A549 (cell line): ENCODE measurements around the gene BMP4.

ENCODE experiments used
- CHD4 ChIP-seq: fragments of 200-600 bp; sonication (generic); IDR thresholded peaks from 2 replicates; pipeline ENCODE4 v1.6.1; 2016; ENCODE audit warnings: antibody characterized with exemption, mild to moderate bottlenecking, borderline replicate concordance
- NFE2L2 ChIP-seq: fragments of 150-350 bp; conservative IDR thresholded peaks from 2 replicates; pipeline ENCODE4 v1.6.1; 2014; ENCODE audit warnings: low read length
- POLR2A ChIP-seq: IDR thresholded peaks from 2 replicates; pipeline ENCODE4 v1.6.1; 2012; ENCODE audit warnings: mild to moderate bottlenecking, low read length
- RARB ChIP-seq: fragments of 250-450 bp; sonication (Bioruptor Pico); IDR thresholded peaks from 2 replicates; pipeline ENCODE4 v1.8.0; 2021; ENCODE audit warnings: mild to moderate bottlenecking, moderate library complexity
- RFX5 ChIP-seq: fragments of 450-650 bp; IDR thresholded peaks from 2 replicates; pipeline ENCODE4 v1.7.1; 2014; ENCODE audit warnings: antibody characterized with exemption, mild to moderate bottlenecking, moderate library complexity
- SMC3 ChIP-seq: fragments of >200 bp; sonication (Bioruptor Twin); formaldehyde crosslinking; IDR thresholded peaks from 3 replicates; pipeline ENCODE4 v1.6.1; 2018; ENCODE audit warnings: inconsistent platforms
- TF ChIP-seq, protein P1 (sequence below): fragments of >200 bp; sonication (Bioruptor Twin); formaldehyde crosslinking; IDR thresholded peaks from 3 replicates; pipeline ENCODE4 v1.5.1; 2016
- TF ChIP-seq, protein P2 (sequence below): IDR thresholded peaks from 2 replicates; pipeline ENCODE4 v1.6.1; 2012

DNA sequence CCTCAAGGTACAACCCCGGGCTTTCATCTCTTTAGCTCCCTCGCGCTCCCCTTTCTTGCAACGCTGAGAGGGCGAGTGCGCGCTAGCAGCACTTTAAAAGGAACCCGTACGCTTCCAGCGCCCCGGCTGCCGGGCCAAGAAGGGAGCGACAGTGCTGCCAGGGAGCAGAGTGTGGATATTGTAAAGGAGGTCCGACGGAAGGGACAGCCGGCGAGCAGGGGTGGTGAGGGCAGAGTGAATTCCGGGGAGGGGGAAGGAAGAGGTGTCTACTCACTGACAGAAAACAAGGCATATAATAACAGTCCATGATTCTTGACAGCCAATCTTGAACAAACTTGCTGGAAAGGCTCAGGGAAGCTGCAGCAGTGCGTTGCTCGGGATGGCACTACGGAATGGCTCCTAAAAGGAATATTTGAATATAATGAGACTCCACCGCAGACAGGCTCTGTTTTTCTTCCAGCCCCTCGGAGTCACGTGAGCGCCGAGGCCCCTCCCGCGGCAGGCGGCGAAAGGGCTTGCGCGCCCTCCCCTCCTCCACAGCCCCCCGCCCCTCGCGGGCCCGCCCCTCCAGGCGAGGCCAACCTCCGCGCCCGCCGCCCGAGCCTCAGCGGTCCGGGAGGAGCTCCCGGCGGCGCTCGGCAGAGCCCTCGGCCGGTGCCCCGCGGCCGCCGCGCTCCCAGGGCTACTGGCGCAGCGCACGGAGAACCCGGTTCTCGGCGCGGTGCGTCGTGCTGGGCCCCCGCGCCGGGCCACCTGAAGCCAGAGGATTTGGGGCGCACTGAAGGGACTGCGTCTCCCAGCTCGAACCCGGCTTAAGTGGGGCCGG is 3.4 kb downstream of the BMP4 start:
- TF ChIP-seq POLR2A, result peak; percentile 72
- TF ChIP-seq, protein P1, sequence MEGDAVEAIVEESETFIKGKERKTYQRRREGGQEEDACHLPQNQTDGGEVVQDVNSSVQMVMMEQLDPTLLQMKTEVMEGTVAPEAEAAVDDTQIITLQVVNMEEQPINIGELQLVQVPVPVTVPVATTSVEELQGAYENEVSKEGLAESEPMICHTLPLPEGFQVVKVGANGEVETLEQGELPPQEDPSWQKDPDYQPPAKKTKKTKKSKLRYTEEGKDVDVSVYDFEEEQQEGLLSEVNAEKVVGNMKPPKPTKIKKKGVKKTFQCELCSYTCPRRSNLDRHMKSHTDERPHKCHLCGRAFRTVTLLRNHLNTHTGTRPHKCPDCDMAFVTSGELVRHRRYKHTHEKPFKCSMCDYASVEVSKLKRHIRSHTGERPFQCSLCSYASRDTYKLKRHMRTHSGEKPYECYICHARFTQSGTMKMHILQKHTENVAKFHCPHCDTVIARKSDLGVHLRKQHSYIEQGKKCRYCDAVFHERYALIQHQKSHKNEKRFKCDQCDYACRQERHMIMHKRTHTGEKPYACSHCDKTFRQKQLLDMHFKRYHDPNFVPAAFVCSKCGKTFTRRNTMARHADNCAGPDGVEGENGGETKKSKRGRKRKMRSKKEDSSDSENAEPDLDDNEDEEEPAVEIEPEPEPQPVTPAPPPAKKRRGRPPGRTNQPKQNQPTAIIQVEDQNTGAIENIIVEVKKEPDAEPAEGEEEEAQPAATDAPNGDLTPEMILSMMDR, result 0 out of 3 replicates have a peak, but pooled peaks have one; percentile 6
- peak; percentile 27; the same call in 2 of the 3 replicates for TF ChIP-seq SMC3
- TF ChIP-seq RARB (CRISPR knock-in tag), result no peak
- TF ChIP-seq, protein P2, sequence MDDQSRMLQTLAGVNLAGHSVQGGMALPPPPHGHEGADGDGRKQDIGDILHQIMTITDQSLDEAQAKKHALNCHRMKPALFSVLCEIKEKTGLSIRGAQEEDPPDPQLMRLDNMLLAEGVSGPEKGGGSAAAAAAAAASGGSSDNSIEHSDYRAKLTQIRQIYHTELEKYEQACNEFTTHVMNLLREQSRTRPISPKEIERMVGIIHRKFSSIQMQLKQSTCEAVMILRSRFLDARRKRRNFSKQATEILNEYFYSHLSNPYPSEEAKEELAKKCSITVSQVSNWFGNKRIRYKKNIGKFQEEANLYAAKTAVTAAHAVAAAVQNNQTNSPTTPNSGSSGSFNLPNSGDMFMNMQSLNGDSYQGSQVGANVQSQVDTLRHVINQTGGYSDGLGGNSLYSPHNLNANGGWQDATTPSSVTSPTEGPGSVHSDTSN, result no peak
- no peak for TF ChIP-seq CHD4
- no peak for TF ChIP-seq NFE2L2
- no peak for TF ChIP-seq RFX5
